ENCODE data around the gene RSBN1.
A peak's percentile ranks its signal among the peaks of the same experiment; 100 is the strongest.

RSBN1 gene

DNA sequence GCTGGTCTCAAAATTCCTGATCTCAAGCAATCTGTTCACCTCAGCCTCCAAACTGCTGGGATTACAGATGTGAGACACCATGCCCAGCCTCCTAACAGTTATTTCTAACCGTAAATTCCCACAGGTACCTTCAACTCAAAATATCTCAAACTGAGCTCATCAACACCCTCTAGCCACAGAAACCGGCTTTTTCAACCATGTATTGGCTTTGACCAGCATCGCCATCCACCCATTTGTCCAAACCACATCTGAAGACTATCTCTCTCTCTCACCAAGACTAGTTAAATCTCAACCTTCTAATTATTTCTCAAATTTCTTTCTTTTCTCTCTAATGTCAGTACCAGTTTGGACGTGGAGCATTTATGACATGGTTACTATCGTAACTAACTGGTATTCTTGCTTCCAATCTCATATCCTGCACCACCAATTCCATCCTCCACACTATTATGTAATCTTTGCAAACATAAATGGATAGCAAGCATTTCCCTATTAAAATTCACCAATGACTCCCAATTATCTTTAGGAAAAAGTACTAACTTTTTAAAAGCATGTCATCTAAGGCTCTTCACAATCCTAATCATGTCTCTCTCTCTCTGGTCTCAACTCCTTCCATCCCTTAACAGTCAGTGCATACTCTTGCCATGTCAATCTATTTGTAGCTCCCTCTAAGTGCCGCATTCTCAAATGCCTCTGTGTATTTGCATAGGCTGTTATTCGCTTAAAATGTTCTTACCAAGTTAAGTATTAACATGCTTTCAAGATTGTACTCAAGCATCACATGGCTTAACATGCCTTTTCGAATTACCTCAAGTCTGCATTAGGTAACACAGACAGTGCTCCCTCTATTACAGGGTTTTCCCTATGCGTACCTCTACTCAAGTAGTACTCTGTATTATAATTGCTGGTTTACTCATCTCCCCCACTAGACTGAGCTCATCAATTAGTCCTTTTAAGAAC is 18.1 kb downstream of the RSBN1 start:
- H3K9me3 ChIP-seq (ENCODE audit: low read depth, low read length), result no peaks in the 10 kb centered on the region
- no peak overlapping the region for H3K4me3 ChIP-seq
- no peak overlapping the region for H3K9ac ChIP-seq (ENCODE audit: insufficient read length)
- no peak for DNase-seq (ENCODE audit: low read depth, low spot score)
- TF ChIP-seq FOXP2 (optimal IDR thresholded peaks at IDR 0.05; ENCODE audit: control extremely low read depth, extremely low read length, insufficient read depth) (no peak), EZH2 (IDR thresholded peaks at IDR 0.05) (no peak), POLR2AphosphoS5 (IDR thresholded peaks at IDR 0.05; ENCODE audit: borderline replicate concordance, low read depth, low read length) (no peak)
- no peak overlapping the region for H3K27ac ChIP-seq
- H3K36me3 ChIP-seq (ENCODE audit: insufficient read depth, low read length), result peaks cover 49% of the 10 kb centered on the region

DNA sequence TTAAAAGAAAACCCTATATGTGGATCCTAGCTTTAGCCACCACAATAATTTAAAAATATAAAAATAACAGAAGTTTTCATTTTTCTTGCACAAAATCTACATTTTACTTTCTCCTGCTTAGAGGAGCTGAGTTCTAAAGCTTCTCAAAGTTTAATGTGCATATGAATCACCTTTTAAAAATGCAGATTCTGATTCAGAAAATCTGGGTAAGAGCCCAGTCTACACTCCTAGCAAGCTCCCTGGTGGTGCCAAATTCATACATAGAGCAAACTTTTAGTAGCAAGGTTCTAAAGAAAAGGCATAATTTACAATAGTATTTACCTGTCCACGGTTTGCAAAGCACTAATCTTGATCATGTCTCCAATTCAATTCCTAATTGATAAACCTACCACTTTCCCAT is 19.3 kb downstream of the RSBN1 start:
- no peak overlapping the region for H3K4me3 ChIP-seq
- no peaks in the 10 kb centered on the region for H3K9me3 ChIP-seq (ENCODE audit: low read depth, low read length)
- TF ChIP-seq POLR2AphosphoS5 (IDR thresholded peaks at IDR 0.05; ENCODE audit: borderline replicate concordance, low read depth, low read length) (no peak), EZH2 (IDR thresholded peaks at IDR 0.05) (no peak), FOXP2 (optimal IDR thresholded peaks at IDR 0.05; ENCODE audit: control extremely low read depth, extremely low read length, insufficient read depth) (no peak)
- no peak overlapping the region; the same call in 1 of the 2 replicates for H3K27ac ChIP-seq
- H3K36me3 ChIP-seq (ENCODE audit: insufficient read depth, low read length), result peaks cover 45% of the 10 kb centered on the region
- no peak for DNase-seq (ENCODE audit: low read depth, low spot score)
- no peak overlapping the region for H3K9ac ChIP-seq (ENCODE audit: insufficient read length)

DNA sequence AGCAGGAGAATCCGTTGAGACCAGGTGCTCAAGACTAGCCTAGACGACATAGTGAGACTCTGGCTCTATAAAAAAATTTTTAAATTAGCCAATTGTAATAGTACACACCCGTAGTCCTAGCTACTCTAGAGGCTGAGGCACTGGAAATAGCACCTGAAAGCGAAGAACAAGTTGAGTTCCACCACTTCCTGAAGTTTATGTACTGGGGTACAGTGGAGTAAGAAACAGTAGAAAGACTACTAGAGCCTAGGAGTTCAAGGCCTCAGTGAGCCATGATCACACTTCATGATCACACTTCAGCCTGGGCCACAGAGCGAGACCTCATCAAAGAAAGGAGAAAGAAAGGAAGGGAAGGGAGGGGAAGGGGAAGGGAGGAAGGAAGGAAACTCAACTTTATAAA is 19.8 kb downstream of the RSBN1 start:
- no peak for DNase-seq (ENCODE audit: low read depth, low spot score)
- TF ChIP-seq EZH2 (IDR thresholded peaks at IDR 0.05), result no peak
- TF ChIP-seq POLR2AphosphoS5 (IDR thresholded peaks at IDR 0.05; ENCODE audit: borderline replicate concordance, low read depth, low read length), result no peak
- no peak for TF ChIP-seq FOXP2 (optimal IDR thresholded peaks at IDR 0.05; ENCODE audit: control extremely low read depth, extremely low read length, insufficient read depth)
- H3K9ac ChIP-seq (ENCODE audit: insufficient read length), result no peak overlapping the region
- no peak overlapping the region for H3K4me3 ChIP-seq
- H3K36me3 ChIP-seq (ENCODE audit: insufficient read depth, low read length), result peaks cover 40% of the 10 kb centered on the region
- H3K27ac ChIP-seq, result no peak overlapping the region
- H3K9me3 ChIP-seq (ENCODE audit: low read depth, low read length), result no peaks in the 10 kb centered on the region

DNA sequence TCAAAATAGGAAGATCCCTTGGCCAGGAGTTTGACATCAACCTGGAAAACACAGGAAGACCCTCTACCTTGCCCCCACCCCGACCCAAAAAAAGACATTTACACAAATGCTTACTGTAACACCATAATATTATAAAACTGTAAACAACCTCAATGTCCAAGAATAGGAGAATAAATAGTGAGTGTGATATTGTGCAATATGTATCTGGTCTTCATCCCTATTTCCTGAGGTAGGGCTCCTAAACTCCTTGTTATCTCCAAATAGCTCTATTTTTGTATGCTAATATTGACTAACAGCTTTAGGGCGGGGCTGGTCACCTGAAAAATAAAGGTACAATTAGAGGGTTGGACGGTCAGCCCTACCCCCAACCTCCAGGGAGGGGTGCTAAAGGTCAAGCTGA is 23.5 kb downstream of the RSBN1 start:
- Histone ChIP-seq H3K4me3 (no peak overlapping the region), H3K9me3 (ENCODE audit: low read depth, low read length) (no peaks in the 10 kb centered on the region), H3K9ac (ENCODE audit: insufficient read length) (no peak overlapping the region), H3K36me3 (ENCODE audit: insufficient read depth, low read length) (peaks cover 11% of the 10 kb centered on the region), H3K27ac (no peak overlapping the region)
- no peak for DNase-seq (ENCODE audit: low read depth, low spot score)
- TF ChIP-seq EZH2 (IDR thresholded peaks at IDR 0.05) (no peak), FOXP2 (optimal IDR thresholded peaks at IDR 0.05; ENCODE audit: control extremely low read depth, extremely low read length, insufficient read depth) (no peak), POLR2AphosphoS5 (IDR thresholded peaks at IDR 0.05; ENCODE audit: borderline replicate concordance, low read depth, low read length) (no peak)

DNA sequence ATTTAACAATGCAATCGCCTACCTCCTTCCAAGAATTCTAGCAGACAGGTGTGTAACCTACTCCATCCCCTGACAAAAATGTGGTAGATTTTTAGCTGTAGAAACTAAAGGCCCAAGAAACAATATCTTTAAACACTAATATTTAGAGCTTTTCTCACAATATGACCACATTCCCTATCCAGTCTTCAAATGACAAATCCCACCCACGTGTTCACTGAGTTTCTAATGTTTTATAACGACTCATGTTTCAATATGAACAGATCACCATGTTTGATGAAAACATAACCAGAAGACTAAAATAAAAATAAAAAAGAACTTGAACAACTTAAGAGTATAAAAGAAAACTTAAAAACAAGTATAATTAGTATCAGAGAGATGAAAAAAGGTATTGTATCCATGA is 24.6 kb downstream of the RSBN1 start:
- no peak for DNase-seq (ENCODE audit: low read depth, low spot score)
- no peaks in the 10 kb centered on the region for H3K9me3 ChIP-seq (ENCODE audit: low read depth, low read length)

DNA sequence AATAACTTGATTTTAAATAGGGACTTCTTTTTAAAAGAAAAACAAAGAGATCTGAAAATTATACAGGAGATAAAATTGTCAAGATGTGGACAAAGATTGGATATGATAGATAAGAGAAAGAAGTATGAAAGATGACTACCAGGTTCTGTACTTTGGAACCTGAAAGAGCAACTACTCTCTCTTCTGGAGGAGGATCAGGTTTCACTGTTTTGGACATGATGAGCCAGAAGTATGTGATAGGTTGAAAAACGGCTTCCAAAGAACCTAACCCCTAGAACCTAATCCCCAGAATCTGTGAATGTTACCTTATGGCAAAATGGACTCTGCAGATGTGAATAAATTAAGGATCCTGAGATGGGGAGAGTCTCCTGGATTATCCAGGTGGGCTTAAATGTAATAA is 26.2 kb downstream of the RSBN1 start:
- Histone ChIP-seq H3K27ac (peak overlapping the region; percentile 42; the same call in 1 of the 2 replicates), H3K9ac (ENCODE audit: insufficient read length) (no peak overlapping the region), H3K36me3 (ENCODE audit: insufficient read depth, low read length) (peaks cover 6% of the 10 kb centered on the region; the same call in 1 of the 2 replicates), H3K9me3 (ENCODE audit: low read depth, low read length) (no peaks in the 10 kb centered on the region), H3K4me3 (no peak overlapping the region)
- TF ChIP-seq EZH2 (IDR thresholded peaks at IDR 0.05), result no peak
- no peak for TF ChIP-seq FOXP2 (optimal IDR thresholded peaks at IDR 0.05; ENCODE audit: control extremely low read depth, extremely low read length, insufficient read depth)
- no peak for TF ChIP-seq POLR2AphosphoS5 (IDR thresholded peaks at IDR 0.05; ENCODE audit: borderline replicate concordance, low read depth, low read length)
- no peak for DNase-seq (ENCODE audit: low read depth, low spot score)

More for the DNA sequence above, 24.6 kb downstream of the RSBN1 start:
- TF ChIP-seq FOXP2 (optimal IDR thresholded peaks at IDR 0.05; ENCODE audit: control extremely low read depth, extremely low read length, insufficient read depth) (no peak), EZH2 (IDR thresholded peaks at IDR 0.05) (no peak), POLR2AphosphoS5 (IDR thresholded peaks at IDR 0.05; ENCODE audit: borderline replicate concordance, low read depth, low read length) (no peak)
- Histone ChIP-seq H3K4me3 (no peak overlapping the region), H3K9ac (ENCODE audit: insufficient read length) (no peak overlapping the region), H3K27ac (no peak overlapping the region), H3K36me3 (ENCODE audit: insufficient read depth, low read length) (peaks cover 6% of the 10 kb centered on the region; the same call in 1 of the 2 replicates)

DNA sequence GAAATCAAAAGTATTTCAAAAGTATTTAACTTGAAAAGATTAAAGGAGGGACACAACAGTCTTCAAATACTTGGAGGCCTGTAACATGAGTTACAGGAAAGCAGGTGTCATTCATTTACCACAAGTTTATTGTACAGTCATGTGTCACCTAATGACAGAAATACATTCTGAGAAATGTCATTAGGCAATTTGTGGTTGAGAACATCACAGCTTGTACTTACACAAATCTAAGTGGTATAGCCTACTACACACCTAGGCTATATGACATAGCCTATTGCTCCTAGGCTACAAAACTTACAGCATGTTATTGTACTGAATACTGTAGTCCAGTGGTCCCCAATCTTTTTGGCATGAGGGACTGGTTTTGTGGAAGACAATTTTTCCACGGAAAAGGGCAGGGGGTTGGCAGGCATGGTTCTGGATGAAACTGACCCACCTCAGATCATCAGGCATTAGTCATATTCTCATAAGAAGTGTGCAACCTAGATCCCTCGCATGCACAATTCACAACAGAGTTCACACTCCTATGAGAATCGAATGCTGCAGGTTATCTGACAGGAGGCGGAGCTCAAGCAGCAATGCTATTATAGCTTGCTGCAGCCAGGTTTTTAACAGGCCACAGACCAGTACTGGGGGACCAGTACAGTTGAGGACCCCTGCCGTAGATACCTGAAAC is 28.0 kb downstream of the RSBN1 start:
- Histone ChIP-seq H3K27ac (peak overlapping the region; percentile 83), H3K9ac (ENCODE audit: insufficient read length) (no peak overlapping the region), H3K9me3 (ENCODE audit: low read depth, low read length) (no peaks in the 10 kb centered on the region), H3K4me3 (no peak overlapping the region), H3K36me3 (ENCODE audit: insufficient read depth, low read length) (peaks cover 1% of the 10 kb centered on the region)
- DNase-seq (ENCODE audit: low read depth, low spot score), result no peak
- no peak for TF ChIP-seq EZH2 (IDR thresholded peaks at IDR 0.05)
- TF ChIP-seq POLR2AphosphoS5 (IDR thresholded peaks at IDR 0.05; ENCODE audit: borderline replicate concordance, low read depth, low read length), result no peak
- no peak for TF ChIP-seq FOXP2 (optimal IDR thresholded peaks at IDR 0.05; ENCODE audit: control extremely low read depth, extremely low read length, insufficient read depth)
